A673 (cell line): ENCODE measurements around the gene SLC35B2. TPM values are rescaled to one million over a fixed set of nuclear protein-coding genes. Genes with fewer than 3 reads are reported as not detected.

ENCODE experiments used
- BruUV-seq: library from RNA; stranded (reverse); fragments of 400-500 nt; replicated peaks from 2 replicates; lab custom pipeline; 2021; lab: Mats Ljungman, UMichigan
- CTCF ChIA-PET: fragments of 300-600 bp; sonication (Branson Sonifier 250); formaldehyde crosslinking; loops from one replicate; lab custom pipeline; 2022; ENCODE audit warnings: antibody characterized with exemption; lab: Charles Lee
- POLR2A ChIA-PET: fragments of 300-600 bp; sonication (Branson Sonifier 250); formaldehyde crosslinking; loops from one replicate; lab custom pipeline; 2022; ENCODE audit warnings: antibody characterized with exemption; ENCODE audit not compliant: low non-redundant PET; lab: Charles Lee
- DNase-seq: peaks from one replicate; pipeline ENCODE4 v3.0.0-alpha.2; 2015; ENCODE audit warnings: low spot score
- H3K27ac ChIP-seq: fragments of 200-600 bp; sonication (generic); 2 replicates; pipeline ENCODE4 v1.5.1; 2016; ENCODE audit warnings: mixed run types, low read depth, mild to moderate bottlenecking, mixed read lengths, antibody characterized with exemption, low read length; ENCODE audit not compliant: poor library complexity, severe bottlenecking
- H3K27me3 ChIP-seq: fragments of 200-600 bp; sonication (generic); replicated peaks from 2 replicates; pipeline ENCODE4 v1.6.1; 2017; ENCODE audit warnings: mixed run types, low read depth, mild to moderate bottlenecking, mixed read lengths, antibody characterized with exemption, low read length; ENCODE audit not compliant: insufficient read depth, poor library complexity
- H3K36me3 ChIP-seq: fragments of 200-600 bp; sonication (generic); 2 replicates; pipeline ENCODE4 v1.6.1; 2016; ENCODE audit warnings: mixed run types, mild to moderate bottlenecking, mixed read lengths, antibody characterized with exemption, low read length; ENCODE audit not compliant: insufficient read depth, poor library complexity, severe bottlenecking
- H3K4me1 ChIP-seq: fragments of 200-600 bp; sonication (generic); 2 replicates; pipeline ENCODE4 v1.6.1; 2017; ENCODE audit warnings: mixed run types, mild to moderate bottlenecking, mixed read lengths, antibody characterized with exemption, low read length; ENCODE audit not compliant: insufficient read depth, poor library complexity, severe bottlenecking
- H3K4me3 ChIP-seq: fragments of 200-600 bp; sonication (generic); 2 replicates; pipeline ENCODE4 v1.5.1; 2016; ENCODE audit warnings: low read depth, mixed run types, mild to moderate bottlenecking, mixed read lengths, low read length; ENCODE audit not compliant: poor library complexity, severe bottlenecking
- H3K9me3 ChIP-seq: fragments of 200-600 bp; sonication (generic); 2 replicates; pipeline ENCODE4 v1.6.1; 2016; ENCODE audit warnings: mixed run types, low read depth, mild to moderate bottlenecking, mixed read lengths, antibody characterized with exemption, low read length; ENCODE audit not compliant: poor library complexity, severe bottlenecking
- CTCF ChIP-seq: fragments of 300-800, 200-600 bp; sonication (generic); conservative IDR thresholded peaks from 2 replicates; pipeline ENCODE4 v1.5.1; 2017; ENCODE audit warnings: low read depth, mild to moderate bottlenecking, antibody characterized with exemption, low read length, moderate library complexity, mixed read lengths
- EZH2 ChIP-seq: fragments of 200-600 bp; sonication (generic); IDR thresholded peaks from 2 replicates; pipeline ENCODE4 v1.6.1; 2017; ENCODE audit warnings: borderline replicate concordance, low read depth, mild to moderate bottlenecking, mixed read lengths, antibody characterized with exemption, low read length; ENCODE audit not compliant: poor library complexity, severe bottlenecking
- intact Hi-C: fragments of 100-400 bp; cut with micrococcal nuclease; formaldehyde crosslinking; loops from one replicate; pipeline ENCODE4 v1.10.0; 2022; ENCODE audit not compliant: unreplicated experiment
- total RNA-seq: library from RNA; stranded (reverse); gene quantifications from 2 replicates; pipeline ENCODE4 v1.2.3, GENCODE V29; 2021

SLC35B2 gene
- total RNA-seq, 1 experiment from 2014 or later, result 52.0 TPM

DNA sequence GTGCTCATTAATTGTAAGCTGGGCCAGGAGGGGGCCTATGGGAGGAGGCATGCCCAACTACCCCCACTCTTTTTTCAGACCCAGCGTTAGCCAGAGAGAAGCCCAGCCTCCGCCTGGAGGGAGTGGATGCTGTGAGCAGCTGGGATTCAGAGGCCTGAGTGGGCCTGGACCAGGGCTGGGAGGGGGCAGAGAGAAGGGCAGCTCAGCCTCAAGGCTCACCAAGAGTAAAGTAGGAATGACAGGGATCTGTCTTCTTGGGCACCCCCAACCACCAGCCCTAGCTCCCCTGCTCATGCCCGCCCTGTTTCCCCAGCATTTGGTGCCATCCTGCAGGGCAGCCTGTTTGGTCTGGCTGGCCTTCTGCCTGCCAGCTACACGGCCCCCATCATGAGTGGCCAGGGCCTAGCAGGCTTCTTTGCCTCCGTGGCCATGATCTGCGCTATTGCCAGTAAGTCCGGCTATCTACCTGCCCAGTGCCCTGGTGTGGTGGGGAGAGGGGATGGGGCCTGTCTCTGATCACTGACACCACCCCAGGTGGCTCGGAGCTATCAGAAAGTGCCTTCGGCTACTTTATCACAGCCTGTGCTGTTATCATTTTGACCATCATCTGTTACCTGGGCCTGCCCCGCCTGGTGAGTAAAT is 27.2 kb downstream of the SLC35B2 start:
- CTCF ChIA-PET, result no interaction called here
- no peaks in the 10 kb centered on the region for H3K9me3 ChIP-seq
- POLR2A ChIA-PET, result no interaction called here
- H3K36me3 ChIP-seq, result peaks cover 38% of the 10 kb centered on the region
- H3K27me3 ChIP-seq, result no peaks in the 10 kb centered on the region
- no peak overlapping the region for H3K4me3 ChIP-seq
- no peak for TF ChIP-seq EZH2
- no peak for TF ChIP-seq CTCF
- H3K4me1 ChIP-seq, result peaks cover 18% of the 10 kb centered on the region
- no peak overlapping the region for H3K27ac ChIP-seq
- no peak for DNase-seq
- intact Hi-C loops, result no loop called here
- BruUV-seq, result no TSS peak

DNA sequence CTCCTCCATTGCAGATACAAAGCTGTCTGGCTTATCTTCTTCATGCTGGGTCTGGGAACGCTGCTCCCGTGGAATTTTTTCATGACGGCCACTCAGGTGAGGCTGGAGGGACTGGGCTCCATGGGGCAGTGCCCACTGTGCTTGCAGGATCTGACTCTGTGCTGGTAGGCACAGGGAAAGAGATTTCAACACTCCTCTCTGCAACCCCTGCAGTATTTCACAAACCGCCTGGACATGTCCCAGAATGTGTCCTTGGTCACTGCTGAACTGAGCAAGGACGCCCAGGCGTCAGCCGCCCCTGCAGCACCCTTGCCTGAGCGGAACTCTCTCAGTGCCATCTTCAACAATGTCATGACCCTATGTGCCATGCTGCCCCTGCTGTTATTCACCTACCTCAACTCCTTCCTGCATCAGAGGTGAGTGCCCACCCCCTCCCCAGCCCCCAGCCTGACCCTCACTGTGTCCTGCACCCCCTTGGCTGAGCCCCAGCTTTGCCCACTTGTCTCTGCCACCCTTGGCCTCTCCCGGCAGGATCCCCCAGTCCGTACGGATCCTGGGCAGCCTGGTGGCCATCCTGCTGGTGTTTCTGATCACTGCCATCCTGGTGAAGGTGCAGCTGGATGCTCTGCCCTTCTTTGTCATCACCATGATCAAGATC is 27.8 kb downstream of the SLC35B2 start:
- no TSS peak for BruUV-seq
- H3K36me3 ChIP-seq, result peaks cover 38% of the 10 kb centered on the region
- DNase-seq, result no peak
- no peaks in the 10 kb centered on the region for H3K9me3 ChIP-seq
- H3K4me1 ChIP-seq, result peaks cover 17% of the 10 kb centered on the region
- H3K27me3 ChIP-seq, result no peaks in the 10 kb centered on the region
- POLR2A ChIA-PET, result no interaction called here
- intact Hi-C loops, result no loop called here
- TF ChIP-seq CTCF, result no peak
- TF ChIP-seq EZH2, result no peak
- CTCF ChIA-PET, result no interaction called here
- H3K27ac ChIP-seq, result no peak overlapping the region
- H3K4me3 ChIP-seq, result no peak overlapping the region

- Histone ChIP-seq H3K4me1 (peaks cover 20% of the 10 kb centered on the region), H3K4me3 (no peak overlapping the region), H3K9me3 (no peaks in the 10 kb centered on the region), H3K27me3 (no peaks in the 10 kb centered on the region), H3K36me3 (peaks cover 38% of the 10 kb centered on the region), H3K27ac (no peak overlapping the region)
- CTCF ChIA-PET, result no interaction called here
- BruUV-seq, result no TSS peak
- no peak for TF ChIP-seq CTCF
- TF ChIP-seq EZH2, result no peak
- no peak for DNase-seq
- POLR2A ChIA-PET, result no interaction called here
- intact Hi-C loops, result no loop called here
Measured at GRCh38 chr6:44228836-44229235, 28.5 kb downstream of the SLC35B2 start.
